HG03457 (cell line): ENCODE results near the gene USP32.
"Not testable (repeated sequence)": the region's sequence is repeated elsewhere in the genome, so short reads cannot be mapped to it uniquely, and the experiment has no call there.

Experiments used
- ATAC-seq: cut with Tn5 transposase; IDR thresholded peaks from one replicate; pipeline ENCODE4 v1.9.1; 2021; ENCODE audit warnings: moderate number of reproducible peaks; ENCODE audit not compliant: unreplicated experiment

USP32 gene

GRCh38 chr17:60342492-60342891, 49.4 kb downstream of the USP32 start:
- not testable (repeated sequence) for ATAC-seq

GRCh38 chr17:60335289-60335688, 56.6 kb downstream of the USP32 start:
- ATAC-seq: no peak

DNA sequence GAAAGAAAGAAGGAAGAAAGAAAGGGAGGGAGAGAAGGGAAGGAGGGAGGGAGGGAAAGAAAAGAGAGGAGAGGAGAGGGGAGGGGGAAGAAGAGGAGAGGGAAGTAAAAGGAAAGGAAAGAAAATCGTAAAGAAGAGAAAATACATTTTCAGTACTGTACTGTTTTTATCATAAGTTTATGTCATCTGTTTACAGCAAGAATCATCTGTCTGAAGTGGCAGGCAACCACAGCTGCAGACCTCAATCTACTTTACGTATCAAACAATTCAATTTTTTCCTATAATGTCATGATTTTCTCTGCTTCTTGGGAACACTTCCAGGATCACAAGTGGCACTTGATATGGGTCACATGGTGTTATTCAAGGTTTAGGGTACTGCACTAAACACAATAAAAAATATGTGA, 58.3 kb downstream of the USP32 start:
- no peak for ATAC-seq

GRCh38 chr17:60333072-60333471, 58.9 kb downstream of the USP32 start:
- not testable (repeated sequence) for ATAC-seq

GRCh38 chr17:60332574-60332973, 59.4 kb downstream of the USP32 start:
- no peak for ATAC-seq

GRCh38 chr17:60330731-60331130, 61.2 kb downstream of the USP32 start:
- no peak for ATAC-seq

DNA sequence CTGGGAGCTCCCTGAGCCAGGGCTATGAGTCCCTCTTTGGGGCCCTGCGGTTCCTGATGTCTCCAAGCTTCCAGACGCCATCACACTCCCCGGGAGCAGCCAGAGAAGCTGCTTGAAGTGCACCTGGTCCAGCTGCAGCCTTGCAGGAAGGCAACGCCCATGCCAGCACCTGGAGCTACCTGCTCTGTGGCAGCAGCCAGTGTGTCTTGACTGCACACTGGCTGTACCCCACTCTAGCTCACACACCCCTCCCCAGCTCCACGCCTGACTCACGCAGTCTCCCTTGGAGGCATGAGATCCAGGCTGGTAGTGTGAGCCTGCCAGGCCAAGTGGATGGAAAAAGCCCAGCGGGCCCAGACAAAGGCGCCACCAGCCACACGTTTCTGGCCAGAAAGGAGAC, 63.3 kb downstream of the USP32 start:
- no peak for ATAC-seq

GRCh38 chr17:60327901-60328273, 64.0 kb downstream of the USP32 start:
- ATAC-seq: no peak

DNA sequence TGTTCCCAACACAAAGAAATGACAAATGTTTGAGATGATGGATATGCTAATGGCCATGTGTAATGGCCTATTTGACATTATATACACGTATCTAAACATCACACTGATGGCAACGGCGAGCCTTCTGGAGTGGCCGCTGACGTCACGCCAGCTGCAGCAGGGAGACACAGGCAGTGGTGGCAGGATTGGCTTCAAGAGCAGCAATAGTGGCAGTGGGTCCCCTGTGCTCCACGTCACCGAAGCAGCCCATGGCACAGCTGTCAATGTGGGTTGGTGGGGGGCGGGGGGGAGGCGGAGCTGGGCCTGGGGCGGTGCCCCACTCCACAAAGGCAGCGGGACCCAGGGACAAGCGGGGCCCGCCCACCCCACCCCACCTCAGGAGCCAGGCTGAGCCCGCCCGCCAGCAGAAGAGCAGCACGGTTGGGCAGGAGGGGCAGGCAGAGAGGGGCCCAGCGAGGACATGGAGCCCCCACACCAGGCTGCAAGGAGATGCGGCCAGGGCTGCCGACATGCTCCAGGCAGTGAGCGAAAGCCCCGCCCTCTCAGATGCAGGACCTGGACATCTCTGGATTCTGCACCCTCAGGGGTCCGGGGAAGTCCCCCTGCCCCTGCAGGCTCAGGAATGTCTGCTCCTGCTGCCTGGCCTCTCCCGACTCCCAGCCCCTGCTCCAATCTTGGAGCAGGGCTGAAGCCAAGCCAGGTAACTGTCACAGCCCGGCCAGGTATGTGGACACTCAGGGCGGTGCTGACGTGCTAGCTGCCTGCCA, 64.6 kb downstream of the USP32 start:
- ATAC-seq: no peak

DNA sequence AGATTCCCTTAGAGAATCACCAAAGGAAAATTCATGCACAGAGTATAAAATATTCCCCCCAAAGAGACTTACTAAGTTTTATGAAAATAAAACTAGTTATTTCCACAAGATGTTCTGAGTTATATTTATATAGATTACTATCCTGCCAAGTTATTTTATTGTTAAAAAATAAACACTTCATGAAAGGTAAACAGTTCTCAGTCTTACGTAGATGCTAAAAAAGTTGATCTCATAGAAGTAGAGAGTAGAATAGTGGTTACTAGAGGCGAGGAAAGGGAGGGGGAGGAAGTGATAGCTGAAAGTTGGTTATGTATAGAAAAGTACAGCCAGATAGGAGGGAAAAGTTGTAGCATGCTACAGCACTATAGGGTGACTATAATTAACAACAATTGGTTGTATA, 65.2 kb downstream of the USP32 start:
- no peak for ATAC-seq

DNA sequence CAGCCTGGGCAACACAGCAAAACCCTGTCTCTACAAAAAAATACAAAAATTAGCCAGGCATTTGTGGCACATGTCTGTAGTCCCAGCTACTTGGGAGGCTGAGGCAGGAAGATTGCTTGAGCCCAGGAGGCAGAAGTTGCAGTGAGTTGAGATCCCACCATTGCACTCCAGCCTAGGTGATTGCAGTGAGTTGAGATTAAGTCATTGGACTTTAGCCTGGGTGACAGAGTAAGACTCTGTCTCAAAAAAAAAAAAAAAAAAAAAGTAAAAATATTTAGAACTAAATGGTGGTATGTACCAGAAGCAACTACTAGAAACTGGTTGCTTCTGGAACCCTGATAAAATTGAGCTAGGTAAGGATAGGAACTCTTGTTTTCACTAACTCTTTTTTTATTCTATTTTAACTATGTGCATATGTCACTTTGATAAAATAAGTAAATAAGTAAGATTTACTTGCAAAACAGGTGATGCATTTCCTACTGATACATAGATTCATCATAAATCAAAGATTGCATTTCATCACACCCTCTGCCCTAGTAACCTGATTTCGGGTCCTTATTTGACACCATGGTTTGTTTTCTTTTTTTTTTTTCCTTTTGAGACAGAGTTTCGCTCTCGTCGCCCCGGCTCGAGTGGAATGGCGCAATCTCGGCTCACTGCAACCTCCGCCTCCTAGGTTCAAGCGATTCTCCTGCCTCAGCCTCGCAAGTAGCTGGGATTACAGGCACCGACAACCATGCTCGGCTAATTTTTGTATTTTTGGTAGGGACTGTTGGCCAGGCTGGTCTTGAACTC, 66.0 kb downstream of the USP32 start:
- no peak for ATAC-seq

DNA sequence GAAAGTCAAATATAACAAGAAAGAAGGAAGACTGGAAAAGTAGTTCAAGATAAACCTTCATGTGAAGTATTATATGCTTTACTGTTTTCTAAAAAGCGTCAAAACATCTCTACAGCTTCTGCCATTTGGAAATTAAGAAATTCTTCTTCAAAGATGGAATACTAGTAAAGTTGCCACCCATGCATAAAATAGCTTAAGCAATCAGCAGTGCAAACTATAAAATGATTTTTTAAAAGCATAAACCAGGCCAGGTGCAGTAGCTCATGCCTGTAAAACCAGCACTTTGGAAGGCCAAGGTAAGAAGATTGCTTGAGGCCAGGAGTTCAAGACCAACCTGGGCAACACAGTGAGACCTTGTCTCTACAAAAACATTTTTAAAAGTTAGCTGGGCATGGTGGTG, 68.2 kb downstream of the USP32 start:
- no peak for ATAC-seq

DNA sequence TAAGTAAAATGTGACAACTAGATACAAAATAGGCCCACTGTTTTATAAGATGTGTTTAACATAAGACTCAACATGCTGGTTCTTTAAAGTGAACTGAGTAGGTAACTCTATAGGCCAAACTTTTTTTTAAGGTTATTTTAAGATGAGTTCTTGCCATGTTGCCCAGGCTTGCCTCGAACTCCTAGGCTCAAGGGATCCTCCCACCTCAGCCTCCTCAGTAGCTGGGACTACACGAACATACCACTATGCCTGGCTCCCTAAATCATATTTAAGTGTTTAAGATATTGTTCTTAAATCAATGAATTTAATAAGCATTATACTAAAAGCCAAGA, 69.9 kb downstream of the USP32 start:
- no peak for ATAC-seq

DNA sequence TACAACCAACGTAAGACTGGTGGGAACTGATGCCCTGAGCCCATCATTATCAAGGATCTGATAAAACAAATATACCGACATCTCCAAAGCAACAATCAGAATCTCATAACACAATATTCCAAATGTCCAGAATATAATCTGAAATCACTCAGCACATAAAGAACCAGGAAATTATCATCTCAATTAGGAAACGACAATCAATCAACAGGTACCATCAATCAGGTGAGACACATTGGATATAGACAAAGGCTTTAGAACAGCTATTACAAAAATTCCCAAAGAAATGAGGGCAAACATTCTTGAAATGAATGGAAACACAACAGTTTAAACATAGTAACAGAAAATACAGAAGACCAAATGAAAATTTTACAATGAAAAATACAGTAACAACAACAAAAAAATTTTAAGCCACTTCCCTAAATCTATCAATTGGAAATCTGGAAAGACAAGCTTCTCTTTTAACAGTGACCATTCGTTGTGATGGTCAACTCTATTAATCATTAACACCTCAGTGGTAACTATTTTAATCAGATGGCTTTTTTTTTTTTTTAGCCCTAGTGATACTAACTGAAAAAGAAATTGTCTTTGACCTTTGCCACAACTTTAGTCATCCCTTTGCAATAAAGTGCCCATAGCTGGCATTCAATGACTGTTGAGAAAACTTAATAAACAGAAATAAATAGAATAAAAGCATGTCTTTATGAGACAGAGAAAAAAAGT, 70.4 kb downstream of the USP32 start:
- ATAC-seq: no peak

DNA sequence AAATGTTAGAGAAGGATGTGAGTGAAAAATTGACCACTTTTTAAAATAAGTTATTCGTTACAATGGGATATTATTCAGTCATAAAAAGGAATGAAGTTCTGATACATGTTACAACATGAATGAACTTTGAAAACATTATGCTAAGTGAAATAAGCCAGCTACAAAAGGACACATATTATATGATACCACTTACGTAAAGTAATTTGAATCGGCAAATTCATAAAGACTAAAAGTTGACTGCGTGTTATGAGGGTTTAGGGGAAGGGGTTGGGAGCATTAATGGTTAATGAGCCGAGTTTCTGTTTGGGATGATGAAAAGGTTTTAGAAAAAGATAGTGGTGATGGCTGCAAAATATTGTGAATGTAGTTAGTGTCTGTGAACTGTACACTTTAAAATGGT, 73.1 kb downstream of the USP32 start:
- ATAC-seq: no peak

DNA sequence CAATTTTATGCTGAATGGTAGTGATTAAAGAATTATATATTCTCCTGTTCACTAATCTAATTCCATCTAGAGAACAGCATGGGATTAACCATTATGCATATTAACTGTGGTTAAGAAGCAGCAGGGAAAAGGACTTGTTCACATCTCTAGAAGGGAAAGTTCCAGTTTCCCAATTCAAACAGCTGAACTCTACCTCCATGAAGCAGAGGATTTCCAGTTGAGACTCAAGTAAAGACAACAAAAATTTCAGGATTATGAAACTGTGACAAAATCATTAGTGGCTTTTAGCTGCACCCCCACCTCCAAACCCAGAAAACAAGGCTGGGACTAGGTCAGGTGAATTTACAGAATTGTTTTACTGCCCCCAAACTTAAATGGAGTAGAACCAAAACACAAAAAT, 73.6 kb downstream of the USP32 start:
- ATAC-seq: no peak

- ATAC-seq: no peak
These were observed 76.3 kb downstream of the USP32 start for GRCh38 chr17:60315650-60316049.

DNA sequence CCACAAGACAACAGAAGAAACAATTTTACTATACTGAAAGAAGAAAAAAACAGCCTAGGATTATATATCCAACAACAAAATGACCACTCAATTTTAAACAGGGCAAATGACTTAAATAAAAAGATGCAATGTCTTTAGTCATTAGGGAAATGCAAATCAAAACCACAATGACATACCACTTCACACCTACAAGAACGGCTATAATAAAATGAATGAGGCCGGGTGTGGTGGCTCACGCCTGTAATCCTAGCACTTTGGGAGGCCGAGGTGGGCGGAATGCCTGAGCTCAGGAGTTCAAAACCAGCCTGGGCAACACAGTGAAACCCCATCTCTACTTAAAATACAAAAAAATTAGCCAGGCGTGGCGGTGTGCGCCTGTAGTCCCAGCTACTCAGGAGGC, 77.0 kb downstream of the USP32 start:
- not testable (repeated sequence) for ATAC-seq

- no peak for ATAC-seq
These were observed 77.5 kb downstream of the USP32 start for GRCh38 chr17:60314423-60314822.

- ATAC-seq: no peak
These were observed 80.0 kb downstream of the USP32 start for GRCh38 chr17:60311936-60312335.

DNA sequence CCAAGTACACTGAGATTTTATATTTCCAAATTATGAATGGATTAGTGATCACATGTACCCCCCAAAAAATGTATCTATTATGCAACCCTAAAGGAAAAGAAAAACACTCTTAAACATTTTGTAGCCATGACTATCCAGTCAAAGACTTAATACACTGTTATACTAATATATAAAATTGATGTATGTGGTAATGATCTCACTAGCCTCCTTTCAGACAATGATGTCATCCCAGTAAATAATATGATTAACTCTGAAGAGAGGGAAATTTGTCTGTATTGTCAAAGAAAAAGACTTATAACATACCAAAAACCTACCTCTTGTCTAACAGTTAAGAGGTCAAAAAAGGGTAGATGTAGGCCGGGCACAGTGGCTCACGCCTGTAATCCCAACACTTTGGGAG, 80.7 kb downstream of the USP32 start:
- no peak for ATAC-seq

DNA sequence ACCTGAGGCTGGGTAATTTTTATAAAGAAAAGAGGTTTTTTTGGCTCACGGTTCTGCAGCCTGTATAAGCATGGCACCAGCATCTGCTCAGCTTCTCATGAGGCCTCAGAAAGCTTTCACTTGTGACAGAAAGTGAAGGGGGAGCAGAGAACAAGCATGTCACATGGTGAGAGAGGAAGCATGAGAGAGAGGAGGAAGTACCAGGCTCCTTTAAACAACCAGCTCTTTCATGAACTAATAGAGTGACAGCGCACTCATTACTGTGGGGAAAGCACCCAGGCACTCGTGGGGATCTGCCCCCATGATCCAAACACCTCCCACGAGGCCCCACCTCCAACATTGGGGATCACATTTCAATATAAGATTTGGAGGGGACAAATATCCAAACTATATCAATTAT, 86.8 kb downstream of the USP32 start:
- peak; percentile 60 for ATAC-seq
